Mesothelial cell of epicardium (in vitro differentiated cells): ENCODE data around the gene BAD. TPM values are rescaled to one million over a fixed set of nuclear protein-coding genes. Genes with fewer than 3 reads are reported as not detected.

Source experiments
- DNase-seq, 2 experiments: peaks; one replicate each; pipeline ENCODE4 v3.0.0; 2021; ENCODE audit warnings: low spot score in 2 of 2; ENCODE audit not compliant: unreplicated experiment in 2 of 2
- H3K27ac Mint-ChIP-seq: 2 replicates; pipeline ENCODE4 v1.8.0; 2021; ENCODE audit warnings: mixed read lengths
- H3K27me3 Mint-ChIP-seq: 2 replicates; pipeline ENCODE4 v1.8.0; 2021; ENCODE audit warnings: low read depth, mixed read lengths
- H3K36me3 Mint-ChIP-seq: 2 replicates; pipeline ENCODE4 v1.8.0; 2021; ENCODE audit warnings: mixed read lengths
- H3K4me1 Mint-ChIP-seq: 2 replicates; pipeline ENCODE4 v1.8.0; 2021; ENCODE audit warnings: mixed read lengths
- H3K4me3 Mint-ChIP-seq: 2 replicates; pipeline ENCODE4 v1.8.0; 2021; ENCODE audit warnings: mild to moderate bottlenecking, moderate library complexity, mixed read lengths
- H3K9me3 Mint-ChIP-seq: 2 replicates; pipeline ENCODE4 v1.8.0; 2021; ENCODE audit warnings: mixed read lengths
- total RNA-seq: library from RNA; stranded (reverse); gene quantifications from 3 replicates; pipeline ENCODE4 v1.2.1, GENCODE V29; 2021
- TF ChIP-seq, protein P1 (sequence below): fragments of 200-600 bp; sonication (generic); IDR thresholded peaks from one replicate; pipeline ENCODE4 v1.5.0; 2021; ENCODE audit warnings: antibody characterized with exemption; ENCODE audit not compliant: unreplicated experiment

Gene BAD
- total RNA-seq, 1 donor from 2014 or later, result 50.2 TPM

DNA sequence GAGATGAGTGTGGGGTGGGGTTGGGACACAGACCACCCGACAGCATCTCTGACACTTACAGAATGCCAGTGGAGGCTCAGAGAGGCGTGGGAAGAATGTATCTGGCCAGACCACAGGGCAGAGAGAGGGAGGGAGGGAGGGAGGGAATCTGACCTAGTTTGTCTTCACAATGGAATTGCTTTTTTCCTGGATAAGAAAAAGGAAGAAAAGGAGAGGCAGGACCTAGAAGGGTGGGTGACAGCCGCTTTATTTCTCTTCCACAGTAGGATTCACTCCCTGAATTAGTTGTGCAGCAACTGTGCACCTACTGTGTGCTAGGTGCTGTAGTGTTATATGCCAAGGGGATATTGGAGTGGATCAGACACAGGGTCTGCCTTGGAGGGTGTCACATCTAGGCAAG lies 10.3 kb upstream of the BAD start:
- TF ChIP-seq, protein P1, sequence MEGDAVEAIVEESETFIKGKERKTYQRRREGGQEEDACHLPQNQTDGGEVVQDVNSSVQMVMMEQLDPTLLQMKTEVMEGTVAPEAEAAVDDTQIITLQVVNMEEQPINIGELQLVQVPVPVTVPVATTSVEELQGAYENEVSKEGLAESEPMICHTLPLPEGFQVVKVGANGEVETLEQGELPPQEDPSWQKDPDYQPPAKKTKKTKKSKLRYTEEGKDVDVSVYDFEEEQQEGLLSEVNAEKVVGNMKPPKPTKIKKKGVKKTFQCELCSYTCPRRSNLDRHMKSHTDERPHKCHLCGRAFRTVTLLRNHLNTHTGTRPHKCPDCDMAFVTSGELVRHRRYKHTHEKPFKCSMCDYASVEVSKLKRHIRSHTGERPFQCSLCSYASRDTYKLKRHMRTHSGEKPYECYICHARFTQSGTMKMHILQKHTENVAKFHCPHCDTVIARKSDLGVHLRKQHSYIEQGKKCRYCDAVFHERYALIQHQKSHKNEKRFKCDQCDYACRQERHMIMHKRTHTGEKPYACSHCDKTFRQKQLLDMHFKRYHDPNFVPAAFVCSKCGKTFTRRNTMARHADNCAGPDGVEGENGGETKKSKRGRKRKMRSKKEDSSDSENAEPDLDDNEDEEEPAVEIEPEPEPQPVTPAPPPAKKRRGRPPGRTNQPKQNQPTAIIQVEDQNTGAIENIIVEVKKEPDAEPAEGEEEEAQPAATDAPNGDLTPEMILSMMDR, result no peak
- H3K27me3 Mint-ChIP-seq, result peaks cover 92% of the 10 kb centered on the region
- H3K4me3 Mint-ChIP-seq, result no peak overlapping the region
- H3K36me3 Mint-ChIP-seq, result no peaks in the 10 kb centered on the region
- no peak for DNase-seq
- H3K9me3 Mint-ChIP-seq, result no peaks in the 10 kb centered on the region
- H3K4me1 Mint-ChIP-seq, result peaks cover 8% of the 10 kb centered on the region
- no peak overlapping the region for H3K27ac Mint-ChIP-seq

- H3K27me3 Mint-ChIP-seq, result peaks cover 79% of the 10 kb centered on the region
- H3K4me3 Mint-ChIP-seq, result peak overlapping the region; percentile 42
- H3K27ac Mint-ChIP-seq, result no peak overlapping the region
- TF ChIP-seq, protein P1, result no peak
- peaks cover 6% of the 10 kb centered on the region for H3K4me1 Mint-ChIP-seq
- DNase-seq, result no peak
- H3K9me3 Mint-ChIP-seq, result no peaks in the 10 kb centered on the region
- H3K36me3 Mint-ChIP-seq, result peaks cover 8% of the 10 kb centered on the region
Observed at GRCh38 chr11:64292460-64293254, 8.2 kb upstream of the BAD start.

DNA sequence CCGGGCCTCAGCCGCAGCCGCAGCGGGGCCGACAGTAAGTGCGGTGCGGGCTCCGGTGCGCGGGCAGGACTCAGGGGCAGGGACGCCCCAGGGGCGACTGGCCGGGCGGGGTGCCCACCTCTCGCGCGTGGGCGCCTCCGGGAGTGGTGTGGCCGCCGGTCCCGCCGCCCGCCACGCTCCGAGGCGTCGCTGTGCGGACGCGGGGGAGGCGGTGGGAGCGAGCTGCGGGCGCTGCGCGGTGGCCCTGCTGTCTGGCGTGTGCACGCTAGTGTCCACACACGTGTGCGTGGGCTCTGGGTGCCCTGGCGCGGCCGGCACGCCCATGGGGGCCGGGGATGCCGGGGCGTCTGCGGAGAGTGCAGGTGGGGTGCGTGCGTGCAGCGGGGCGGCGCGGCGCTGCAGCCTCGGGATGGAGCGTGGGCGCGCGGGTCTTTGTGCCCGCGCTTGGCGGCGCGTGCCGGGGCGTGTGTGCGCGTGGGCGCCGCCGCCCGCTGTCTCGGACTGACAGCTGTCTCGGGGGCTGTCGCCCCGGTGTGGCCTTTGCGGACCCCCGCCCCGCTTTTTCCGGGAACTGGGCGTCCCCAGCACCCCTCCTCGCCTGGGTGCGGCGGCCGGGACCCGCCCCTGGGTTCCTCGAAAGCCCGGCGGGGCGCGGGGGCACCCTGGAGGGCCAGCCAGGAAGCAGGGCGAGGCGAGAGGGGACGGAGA lies 7.4 kb upstream of the BAD start:
- H3K36me3 Mint-ChIP-seq, result peaks cover 8% of the 10 kb centered on the region
- H3K27me3 Mint-ChIP-seq, result peaks cover 71% of the 10 kb centered on the region
- H3K4me3 Mint-ChIP-seq, result peak overlapping the region; percentile 42
- TF ChIP-seq, protein P1, result no peak
- no peak overlapping the region for H3K27ac Mint-ChIP-seq
- no peak for DNase-seq
- H3K9me3 Mint-ChIP-seq, result no peaks in the 10 kb centered on the region
- peaks cover 9% of the 10 kb centered on the region for H3K4me1 Mint-ChIP-seq

GRCh38 chr11:64291262-64291751 lies 6.8 kb upstream of the BAD start, which contains the start of gene KCNK4:
TSS of gene KCNK4 (plus strand) at chr11:64291302. CDS start at chr11:64293019, 1,717 bp downstream.
- H3K36me3 Mint-ChIP-seq, result peaks cover 8% of the 10 kb centered on the region

More at GRCh38 chr11:64291262-64291751, 6.8 kb upstream of the BAD start, which contains the start of gene KCNK4:
- TF ChIP-seq, protein P1, result no peak
- no peak within 1 kb of the TSS for H3K27ac Mint-ChIP-seq
- DNase-seq, result no peak
- H3K4me3 Mint-ChIP-seq, result peak within 1 kb of the TSS; percentile 70
- peaks cover 65% of the 10 kb centered on the region for H3K27me3 Mint-ChIP-seq
- H3K9me3 Mint-ChIP-seq, result no peaks in the 10 kb centered on the region
- peaks cover 15% of the 10 kb centered on the region for H3K4me1 Mint-ChIP-seq
